GM12892 (cell line): ENCODE data around the gene ZSCAN12.

ENCODE experiments used
- DNase-seq: peaks from one replicate; pipeline ENCODE4 v3.0.0; 2011; ENCODE audit not compliant: insufficient read length
- FAIRE-seq: peaks from 2 replicates; lab custom pipeline; 2011; peaks lifted over from hg19 to GRCh38; lab: Jason Lieb, UNC
- POLR2A ChIP-seq: IDR thresholded peaks from 2 replicates; pipeline ENCODE4 v1.6.1; 2011; ENCODE audit warnings: low read depth, low read length, control low read depth
- POLR2AphosphoS5 ChIP-seq: IDR thresholded peaks from 2 replicates; pipeline ENCODE4 v1.6.1; 2011; ENCODE audit warnings: low read depth, low read length, control low read depth
- TAF1 ChIP-seq: IDR thresholded peaks from 2 replicates; pipeline ENCODE4 v1.6.1; 2011; ENCODE audit warnings: low read depth, mild to moderate bottlenecking, control low read depth, low read length, borderline replicate concordance

The ZSCAN12 gene

DNA sequence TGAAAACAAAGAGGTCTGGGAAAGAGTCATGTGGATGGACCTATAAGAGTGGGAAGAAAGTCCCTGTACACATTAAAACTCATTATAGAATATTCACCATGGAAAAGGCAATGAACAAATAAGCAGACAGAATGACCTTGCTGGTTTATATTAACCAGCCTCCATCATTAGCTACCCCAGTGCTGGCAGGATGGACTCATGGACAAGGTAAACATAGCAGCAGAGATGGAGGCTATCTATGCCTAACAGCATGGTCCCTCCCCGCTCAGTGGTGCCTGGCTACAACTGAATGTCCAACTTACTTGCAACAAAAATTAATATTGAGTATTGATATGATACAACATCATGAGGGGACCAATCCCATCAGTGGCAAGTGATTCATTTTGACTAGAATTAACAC is 54.3 kb downstream of the ZSCAN12 start:
- DNase-seq (no peak), FAIRE-seq (no peak)
- no peak for TF ChIP-seq POLR2A
- no peak for TF ChIP-seq POLR2AphosphoS5
- TF ChIP-seq TAF1, result no peak

DNA sequence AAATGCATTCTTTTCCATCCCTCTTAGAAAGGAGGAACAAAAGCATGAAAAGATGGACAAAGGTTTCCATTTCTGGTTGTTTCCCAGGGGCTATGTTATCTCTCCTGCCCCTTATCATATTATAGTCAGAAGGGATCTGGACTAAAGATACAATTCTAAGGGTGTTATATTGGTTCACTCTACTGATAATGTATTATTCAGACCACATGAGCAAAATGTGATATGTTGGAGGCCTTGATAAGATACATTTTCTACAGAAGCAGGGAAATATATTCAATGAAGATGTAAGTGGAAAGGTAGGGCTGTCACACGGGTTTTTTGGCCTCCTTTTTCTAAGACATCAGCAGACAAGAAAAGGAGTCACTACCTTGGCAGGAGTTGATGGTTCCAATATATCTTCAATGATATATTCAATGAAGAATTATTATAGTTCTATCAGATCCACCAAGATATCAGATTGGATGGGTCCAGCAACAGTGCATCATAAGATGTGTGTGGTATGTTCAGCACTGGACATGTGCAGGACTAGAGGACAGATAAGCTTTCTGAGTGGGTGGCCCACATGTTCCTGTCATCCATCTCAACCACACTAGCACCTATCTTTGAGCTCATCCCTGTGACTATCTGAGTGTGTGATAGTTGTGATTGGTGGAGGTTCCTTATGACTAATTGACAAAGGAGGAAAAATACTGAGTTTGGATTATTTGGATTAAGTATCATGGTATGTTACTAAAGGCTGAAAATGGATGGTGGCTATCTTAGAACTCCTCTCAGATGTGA is 55.5 kb downstream of the ZSCAN12 start:
- no peak for TF ChIP-seq TAF1
- no peak for TF ChIP-seq POLR2A
- no peak for TF ChIP-seq POLR2AphosphoS5
- DNase-seq, result no peak
- no peak for FAIRE-seq

DNA sequence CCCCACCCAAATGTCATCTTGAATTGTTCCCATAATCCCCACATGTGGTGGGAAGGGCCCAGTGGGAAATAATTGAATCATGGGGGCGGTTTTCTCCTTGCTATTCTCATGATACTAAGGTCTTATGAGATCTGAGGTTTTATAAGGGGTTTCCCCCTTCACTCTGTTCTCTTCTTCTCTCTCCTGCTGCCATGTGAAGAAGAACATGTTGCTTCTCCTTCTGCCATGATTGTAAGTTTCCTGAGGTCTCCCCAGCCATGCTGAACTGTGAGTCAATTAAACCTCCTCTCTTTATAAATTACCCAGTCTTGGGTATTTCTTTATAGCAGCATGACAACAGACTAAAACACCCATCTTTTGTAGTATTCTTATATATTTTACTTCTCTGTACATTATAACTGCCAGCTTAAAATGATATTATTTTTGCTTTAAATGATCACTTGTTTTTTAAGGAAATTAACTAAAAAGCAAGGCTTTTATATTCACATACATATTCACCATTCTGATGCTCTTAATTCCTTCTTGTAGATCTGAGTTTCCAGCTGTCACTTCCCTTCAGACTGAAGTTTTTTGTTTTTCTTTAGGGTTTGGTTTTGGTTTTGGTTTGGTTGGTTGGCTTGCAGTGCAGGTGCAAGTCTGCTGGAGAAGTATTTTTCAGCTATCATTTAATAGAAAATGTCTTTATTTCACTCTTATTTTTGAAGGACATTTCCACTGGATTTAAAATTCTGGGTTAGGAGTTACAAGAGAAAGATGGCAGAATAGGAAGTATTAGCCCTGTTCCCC is 59.0 kb downstream of the ZSCAN12 start:
- no peak for TF ChIP-seq POLR2AphosphoS5
- TF ChIP-seq TAF1, result no peak
- TF ChIP-seq POLR2A, result no peak
- DNase-seq, result no peak
- no peak for FAIRE-seq

DNA sequence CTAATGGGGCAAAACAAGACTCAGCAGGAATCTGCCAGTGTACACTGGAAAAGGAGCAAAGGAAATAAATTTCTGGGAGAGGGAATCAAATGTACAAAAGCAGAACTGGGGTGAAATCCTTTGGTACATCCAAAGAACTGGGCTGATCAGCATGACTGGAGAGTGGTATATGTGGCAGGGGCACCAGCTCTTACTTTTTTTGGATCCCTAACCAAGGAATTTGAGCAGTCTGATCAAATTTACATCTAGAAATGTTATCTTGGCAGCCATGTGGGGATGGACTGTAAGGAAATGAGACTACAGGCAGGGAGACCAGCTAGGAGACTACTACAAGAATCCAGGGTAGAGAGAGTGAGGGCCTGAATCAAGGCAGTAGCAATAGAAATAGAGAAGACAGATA is 62.4 kb downstream of the ZSCAN12 start:
- TF ChIP-seq POLR2AphosphoS5 (no peak), TAF1 (no peak), POLR2A (no peak)
- FAIRE-seq, result peak; percentile 44
- DNase-seq, result no peak

DNA sequence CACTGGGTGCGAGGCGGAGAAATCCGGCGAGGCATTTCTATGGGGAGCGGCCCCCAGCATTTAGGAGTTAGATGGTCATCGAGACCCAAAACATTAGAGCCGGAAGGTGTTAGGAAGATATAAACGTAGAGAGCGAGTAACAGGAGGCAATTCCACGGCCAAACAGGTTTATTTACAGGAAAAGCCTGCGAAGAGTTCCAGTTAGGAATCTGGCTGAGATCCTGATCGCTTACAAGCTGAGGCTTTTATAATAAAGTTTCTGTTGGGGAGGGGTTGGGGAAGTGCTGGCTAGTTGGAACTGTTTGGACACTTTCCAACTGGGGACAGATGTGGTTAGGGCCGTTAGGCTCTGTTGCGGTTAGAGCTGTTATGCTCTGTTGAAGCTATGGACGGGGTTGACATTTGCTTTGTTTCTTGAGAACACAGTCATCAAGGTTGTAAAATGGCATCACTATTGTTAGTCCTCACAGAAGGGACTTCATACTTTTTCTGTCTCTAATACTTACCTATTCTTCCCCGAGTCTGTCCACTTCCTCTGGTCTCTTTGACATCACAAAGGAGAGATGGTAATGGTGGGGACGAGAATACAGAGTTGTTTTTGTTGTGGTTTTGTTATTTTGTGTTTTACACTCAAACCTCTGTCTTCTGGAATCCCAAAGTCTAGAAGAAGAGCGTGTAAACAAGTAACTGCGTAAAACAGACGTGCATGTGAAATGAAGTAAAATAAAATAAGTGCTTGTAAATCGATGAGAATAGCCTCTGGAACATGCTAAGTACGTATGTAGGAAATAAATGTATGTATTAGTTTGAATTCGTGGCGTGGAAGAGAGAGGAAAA is 63.0 kb downstream of the ZSCAN12 start:
- FAIRE-seq (peak; percentile 51), DNase-seq (no peak)
- TF ChIP-seq POLR2AphosphoS5, result no peak

DNA sequence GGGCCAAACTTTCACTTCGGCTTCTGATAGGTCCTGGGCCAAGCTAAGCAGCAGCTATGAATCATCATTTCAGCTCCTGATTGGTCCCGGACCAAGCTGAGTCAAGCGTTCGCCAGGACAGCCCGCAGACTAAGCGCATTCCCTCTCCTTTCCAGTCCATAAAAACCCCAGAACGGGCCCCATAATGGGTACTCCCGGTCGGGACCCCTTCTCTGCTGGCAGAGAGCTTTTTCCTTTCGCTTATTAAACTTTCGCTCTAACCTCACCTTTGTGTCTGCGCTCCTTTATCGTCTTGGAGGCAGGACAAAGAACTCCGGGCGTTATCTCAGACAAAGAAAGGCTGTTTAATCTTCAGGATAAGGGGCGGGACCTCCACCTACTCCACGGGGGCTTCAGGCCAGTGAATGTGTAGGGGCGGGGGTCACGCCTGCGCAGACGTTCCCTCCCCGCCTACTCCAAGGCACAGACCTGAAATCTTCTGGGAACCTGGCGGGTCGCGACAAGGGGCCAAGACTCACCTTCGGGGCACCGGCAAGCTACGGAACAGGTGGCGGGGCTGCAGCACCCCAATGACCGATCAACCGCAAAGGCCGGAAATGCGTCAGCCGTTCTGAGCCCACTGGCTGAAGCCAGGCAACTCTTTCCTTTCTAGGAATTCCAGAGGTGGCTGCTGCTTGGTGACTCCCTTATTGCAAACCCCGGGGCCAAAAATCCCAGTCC is 63.8 kb downstream of the ZSCAN12 start, which contains the start of gene ZSCAN31:
Gene ZSCAN31 (minus strand): TSS at position 585 of the 720 bp plus-strand sequence. CDS start 6,465 bp downstream, outside the sequence.
- FAIRE-seq (peak; percentile 92), DNase-seq (peak; percentile 48)
- TF ChIP-seq TAF1, result peak; percentile 70; the same call in 1 of the 2 replicates
- TF ChIP-seq POLR2AphosphoS5, result peak; percentile 85
- TF ChIP-seq POLR2A, result peak; percentile 88

DNA sequence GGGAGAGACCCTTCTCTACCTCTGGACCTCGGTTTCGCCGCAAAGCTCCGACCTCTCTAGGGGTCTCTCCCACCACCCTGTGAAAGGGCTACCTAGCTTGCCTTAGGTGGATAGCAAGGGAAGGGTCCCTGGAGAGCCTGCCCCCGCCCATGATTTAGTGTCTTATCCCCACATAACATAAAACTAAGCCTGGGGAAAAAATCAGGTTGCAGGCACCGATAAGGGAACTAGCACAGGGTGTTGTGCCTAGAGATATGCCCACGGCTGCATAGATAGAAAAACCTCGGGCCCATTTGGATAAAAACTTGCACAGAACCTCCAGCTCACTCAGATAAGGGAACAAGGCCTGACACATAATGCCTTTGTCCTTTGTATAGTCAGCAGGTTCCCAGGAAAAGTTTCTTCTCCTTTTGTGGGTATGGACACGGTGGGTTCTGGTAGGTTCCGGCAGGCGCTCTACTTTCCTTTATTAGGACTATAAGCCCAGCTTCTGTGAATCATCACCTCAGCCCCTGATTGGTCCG is 64.4 kb downstream of the ZSCAN12 start:
- DNase-seq, result no peak
- FAIRE-seq, result no peak
- TF ChIP-seq TAF1 (no peak), POLR2AphosphoS5 (no peak), POLR2A (no peak)

DNA sequence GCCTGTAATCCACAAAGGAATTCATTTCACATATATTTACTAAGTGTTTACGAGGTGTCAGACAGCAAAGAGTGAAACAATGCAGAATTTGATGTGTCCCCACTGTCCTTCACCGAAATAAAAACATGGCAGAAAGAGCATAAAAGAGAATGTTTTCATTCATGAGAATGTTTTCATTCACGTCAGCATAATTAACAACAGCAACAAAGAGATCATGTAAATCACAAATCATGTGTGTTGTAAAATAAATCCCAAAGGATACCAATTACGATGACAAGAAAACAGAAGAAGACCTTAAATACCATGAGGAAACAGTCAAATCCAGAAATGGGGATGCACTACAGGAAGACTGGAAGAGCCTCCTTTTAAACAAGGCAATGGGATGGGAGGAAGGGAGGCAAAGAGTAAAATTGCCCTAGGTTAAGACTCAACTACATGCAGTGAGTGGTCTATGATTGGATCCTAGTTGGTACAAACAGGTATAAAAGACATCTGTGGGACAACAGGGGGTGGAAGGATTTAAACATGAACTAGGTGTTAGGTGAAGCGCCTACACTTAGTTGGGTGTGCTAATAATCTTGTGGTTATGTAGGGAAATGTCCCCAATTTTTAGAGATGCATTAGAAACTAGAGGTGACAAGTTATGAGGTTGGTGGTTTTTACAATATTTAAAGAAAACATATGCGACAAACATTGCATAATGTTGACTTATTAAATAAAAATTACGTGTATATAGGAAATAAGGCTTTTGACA is 65.1 kb downstream of the ZSCAN12 start:
- DNase-seq (no peak), FAIRE-seq (no peak)
- TF ChIP-seq TAF1 (no peak), POLR2A (no peak), POLR2AphosphoS5 (no peak)

DNA sequence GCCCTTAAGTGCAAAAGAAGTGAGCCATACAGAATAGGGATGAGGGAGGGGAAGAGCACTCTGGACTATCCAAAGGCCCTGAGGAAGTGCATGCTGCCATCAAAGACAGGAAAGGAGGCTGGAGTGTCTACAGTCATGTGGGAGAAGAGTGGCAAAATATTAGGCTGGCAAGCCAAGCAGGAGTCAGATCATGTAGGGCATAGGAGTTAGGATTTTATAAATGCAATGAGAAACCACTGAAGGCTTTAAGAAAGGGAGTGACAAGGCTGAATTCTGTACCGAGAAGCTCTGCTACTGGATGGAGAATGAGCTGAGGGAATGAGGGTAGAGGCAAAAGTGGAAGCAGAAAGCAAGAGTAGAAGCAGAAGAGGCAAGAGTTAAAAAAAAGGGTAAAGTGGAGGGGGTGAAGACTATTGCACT is 65.9 kb downstream of the ZSCAN12 start:
- FAIRE-seq (no peak), DNase-seq (no peak)
- no peak for TF ChIP-seq POLR2AphosphoS5

DNA sequence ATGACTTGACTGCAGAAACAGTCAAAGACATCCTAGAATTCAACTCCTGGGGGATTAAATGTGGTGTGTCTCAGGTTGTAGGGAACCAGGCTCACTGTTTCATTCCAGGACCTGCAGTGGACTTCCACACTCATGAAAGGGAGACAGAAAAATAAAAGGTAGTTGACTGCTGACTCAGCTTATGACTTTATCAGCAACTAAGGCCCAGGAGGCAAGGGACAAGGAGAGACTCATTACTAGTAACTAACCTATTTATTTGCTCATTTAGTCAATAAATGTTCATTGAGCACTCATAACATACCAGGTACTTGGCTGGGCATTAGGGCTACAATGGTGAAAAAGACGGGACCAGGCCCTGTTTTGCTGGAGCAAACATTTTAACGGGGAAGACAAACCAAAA is 66.5 kb downstream of the ZSCAN12 start:
- DNase-seq (no peak), FAIRE-seq (no peak)
- no peak for TF ChIP-seq TAF1
- TF ChIP-seq POLR2AphosphoS5, result no peak
- TF ChIP-seq POLR2A, result no peak
